GM21576 (cell line): Measurements from ENCODE around the gene SSTR1.

Experiments used
- ATAC-seq: cut with Tn5 transposase; IDR thresholded peaks from one replicate; pipeline ENCODE4 v1.9.1; 2021; ENCODE audit warnings: mild to moderate bottlenecking, moderate library complexity; ENCODE audit not compliant: unreplicated experiment

Gene SSTR1

DNA sequence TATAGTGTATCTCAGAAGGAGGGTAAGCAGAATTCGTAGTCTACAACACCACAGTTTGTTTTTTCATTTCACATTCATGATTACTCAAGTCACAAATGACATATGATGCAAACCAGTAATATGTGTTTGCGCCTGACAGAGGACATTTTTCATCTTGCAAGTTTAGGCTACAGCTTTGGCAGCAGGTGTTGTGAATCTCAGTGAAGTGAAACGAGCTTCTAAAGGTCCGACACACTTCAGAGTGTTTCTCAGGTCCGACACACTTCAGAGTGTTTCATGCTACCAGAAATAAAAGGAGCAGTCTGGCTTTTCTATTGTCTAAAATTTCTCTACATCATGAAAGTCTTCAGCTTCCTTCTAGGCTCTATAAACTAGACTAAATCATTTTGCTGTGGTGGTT lies 25.5 kb downstream of the SSTR1 start:
- no peak for ATAC-seq

DNA sequence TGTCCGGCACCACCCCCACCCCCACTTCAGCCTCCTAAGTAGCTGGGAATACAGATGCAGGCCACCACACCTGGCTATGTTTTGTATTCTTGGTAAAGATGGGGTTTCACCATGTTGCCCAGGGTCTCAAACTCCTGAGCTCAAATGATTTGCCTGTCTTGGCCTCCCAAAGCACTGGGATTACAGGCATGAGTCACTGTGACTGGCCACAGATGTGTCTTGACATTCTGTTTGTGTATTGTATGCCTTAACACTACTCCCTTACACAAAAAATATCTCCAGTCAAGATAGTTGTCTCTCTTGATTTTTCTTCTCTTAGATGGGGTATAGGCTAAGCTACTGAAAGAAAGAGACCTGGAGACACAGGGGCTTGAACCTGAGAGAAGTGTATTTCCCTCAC lies 30.6 kb downstream of the SSTR1 start:
- ATAC-seq: no peak

DNA sequence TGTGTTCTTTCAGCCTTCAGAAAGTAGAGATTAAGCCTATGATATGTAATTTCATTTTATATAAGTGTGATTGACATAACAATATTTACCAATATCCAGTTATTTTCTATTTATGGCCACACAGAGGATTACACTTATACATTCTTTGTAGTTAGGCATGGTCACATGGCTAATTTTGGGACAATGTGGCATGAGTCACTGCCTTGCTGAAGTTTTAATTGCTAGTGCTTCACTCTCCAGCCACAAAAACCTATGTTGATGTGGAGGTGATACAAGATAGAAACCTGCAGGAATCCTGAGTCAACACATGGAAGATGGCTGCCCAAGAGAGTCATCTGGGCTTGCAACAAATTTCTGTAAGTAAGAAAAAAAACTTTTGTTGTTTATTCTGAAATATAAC lies 31.2 kb downstream of the SSTR1 start:
- no peak for ATAC-seq

DNA sequence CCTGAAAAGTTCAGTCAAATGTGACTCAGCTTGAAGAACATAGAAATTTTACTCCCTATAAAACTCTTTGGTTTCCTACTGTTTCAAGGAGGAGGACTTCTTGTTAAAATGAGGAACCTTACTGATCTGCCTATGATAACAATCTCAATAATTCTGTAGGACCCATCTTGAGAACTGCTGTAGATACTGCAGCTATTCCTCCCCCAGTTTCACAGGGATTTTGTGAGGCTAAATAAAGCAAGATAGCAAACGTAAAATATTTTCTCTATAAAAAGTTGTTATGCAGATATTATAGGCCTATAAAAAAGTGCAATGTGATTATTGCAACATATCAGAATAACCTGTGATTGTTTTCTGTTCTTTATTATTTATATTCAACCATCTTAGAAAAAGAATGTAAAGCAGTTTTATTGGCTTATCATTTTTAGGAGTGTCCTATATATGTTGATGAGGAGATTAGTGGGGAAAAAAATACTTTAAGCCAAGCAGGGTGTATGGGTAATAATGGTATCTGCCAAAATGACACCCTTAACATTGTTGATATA lies 36.1 kb downstream of the SSTR1 start:
- ATAC-seq: no peak

DNA sequence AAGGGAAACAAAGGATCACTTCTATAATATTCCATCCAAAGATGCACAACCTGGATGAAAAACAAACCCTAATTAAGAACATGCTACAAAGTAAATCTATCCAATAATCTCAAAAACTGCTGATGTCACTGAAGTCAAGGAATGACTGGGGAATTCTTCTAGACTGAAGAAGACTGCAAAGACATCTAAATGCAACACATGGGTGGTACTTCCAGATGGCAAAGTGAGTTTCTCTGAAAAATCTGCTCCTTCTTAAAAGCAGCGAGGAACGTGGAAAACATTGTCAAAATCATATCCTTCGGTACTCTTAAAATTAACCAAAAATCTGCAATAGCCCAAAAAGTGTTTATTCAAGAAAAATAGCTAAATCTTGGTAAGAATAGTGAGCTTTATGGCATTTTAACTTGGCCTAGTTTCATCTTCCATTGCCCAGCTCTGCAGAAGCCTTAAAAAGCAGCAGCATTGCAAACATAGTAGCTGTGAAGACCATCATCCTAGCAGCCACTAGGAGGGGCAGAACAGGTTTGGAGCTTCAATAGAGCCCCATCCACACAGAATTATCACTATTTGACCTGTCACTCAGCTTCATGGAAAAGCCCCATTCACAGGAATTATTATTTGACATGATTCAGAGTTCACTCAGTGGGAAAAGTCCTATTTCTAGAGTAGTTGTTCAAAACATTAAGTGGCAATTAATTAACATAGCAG lies 40.8 kb downstream of the SSTR1 start:
- ATAC-seq: no peak

DNA sequence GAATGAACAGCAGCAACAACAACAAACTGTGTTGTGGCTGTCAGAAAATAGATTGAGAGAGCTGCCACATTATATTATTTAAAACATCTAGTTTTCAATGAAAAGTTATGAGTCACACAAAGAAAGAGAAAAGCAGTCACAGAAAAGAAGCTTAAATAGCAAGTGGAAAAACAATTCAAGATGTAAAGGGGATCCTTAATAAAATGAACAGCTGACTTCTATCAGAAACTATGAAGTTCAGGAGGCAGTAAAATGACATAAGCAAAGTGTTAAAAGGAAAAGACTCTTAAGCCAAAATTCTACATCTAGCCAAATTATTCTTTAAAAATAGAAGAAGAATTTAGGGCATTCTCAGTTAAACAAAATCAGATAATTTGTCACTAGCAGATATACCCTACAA lies 42.6 kb downstream of the SSTR1 start:
- no peak for ATAC-seq

DNA sequence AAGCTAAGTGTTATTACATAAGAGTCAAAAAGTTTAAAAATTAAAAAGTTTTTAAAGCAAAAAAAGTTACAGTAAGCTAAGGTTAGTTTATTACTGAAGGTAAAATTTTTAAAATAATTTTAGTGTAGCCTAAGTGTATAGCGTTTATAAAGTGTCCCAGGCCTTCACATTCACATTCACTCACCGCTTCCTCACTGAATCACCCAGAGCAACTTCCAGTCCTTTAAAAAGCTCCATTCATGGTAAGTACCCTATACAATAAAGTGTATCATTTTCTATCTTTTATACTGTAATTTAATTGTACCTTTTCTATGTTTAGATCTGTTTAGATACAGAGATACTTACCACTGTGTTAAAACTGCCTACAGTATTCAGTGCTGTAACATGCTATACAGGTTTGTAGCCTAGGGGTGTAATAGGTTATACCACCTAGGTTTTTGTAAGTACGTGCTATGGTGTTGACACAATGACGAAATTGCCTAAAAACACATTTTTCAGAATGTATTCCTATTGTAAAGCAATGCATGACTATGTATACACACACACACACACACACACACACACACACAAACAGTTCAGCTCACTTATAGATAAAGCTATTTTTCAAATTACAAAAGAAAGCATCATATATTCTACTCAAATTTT lies 44.5 kb downstream of the SSTR1 start:
- no peak for ATAC-seq

DNA sequence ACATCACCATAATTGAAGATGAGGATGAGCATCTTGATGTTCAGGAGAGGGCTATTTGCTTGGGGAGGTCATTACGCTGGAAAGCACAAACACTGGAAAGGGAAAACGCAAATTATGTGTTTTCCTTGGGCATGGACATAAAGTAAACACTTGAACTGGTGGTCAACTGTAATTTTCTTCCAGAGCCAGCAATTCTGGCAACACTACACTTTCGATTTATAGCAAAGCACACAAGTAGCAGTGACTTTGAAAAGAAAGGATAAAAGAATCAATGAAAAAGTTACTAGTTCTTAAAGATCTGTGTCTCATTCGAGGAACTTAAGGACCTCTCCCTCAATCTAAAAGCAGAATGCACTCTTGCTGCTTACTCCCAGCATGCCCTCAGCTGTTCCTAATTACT lies 46.0 kb downstream of the SSTR1 start:
- ATAC-seq: no peak

DNA sequence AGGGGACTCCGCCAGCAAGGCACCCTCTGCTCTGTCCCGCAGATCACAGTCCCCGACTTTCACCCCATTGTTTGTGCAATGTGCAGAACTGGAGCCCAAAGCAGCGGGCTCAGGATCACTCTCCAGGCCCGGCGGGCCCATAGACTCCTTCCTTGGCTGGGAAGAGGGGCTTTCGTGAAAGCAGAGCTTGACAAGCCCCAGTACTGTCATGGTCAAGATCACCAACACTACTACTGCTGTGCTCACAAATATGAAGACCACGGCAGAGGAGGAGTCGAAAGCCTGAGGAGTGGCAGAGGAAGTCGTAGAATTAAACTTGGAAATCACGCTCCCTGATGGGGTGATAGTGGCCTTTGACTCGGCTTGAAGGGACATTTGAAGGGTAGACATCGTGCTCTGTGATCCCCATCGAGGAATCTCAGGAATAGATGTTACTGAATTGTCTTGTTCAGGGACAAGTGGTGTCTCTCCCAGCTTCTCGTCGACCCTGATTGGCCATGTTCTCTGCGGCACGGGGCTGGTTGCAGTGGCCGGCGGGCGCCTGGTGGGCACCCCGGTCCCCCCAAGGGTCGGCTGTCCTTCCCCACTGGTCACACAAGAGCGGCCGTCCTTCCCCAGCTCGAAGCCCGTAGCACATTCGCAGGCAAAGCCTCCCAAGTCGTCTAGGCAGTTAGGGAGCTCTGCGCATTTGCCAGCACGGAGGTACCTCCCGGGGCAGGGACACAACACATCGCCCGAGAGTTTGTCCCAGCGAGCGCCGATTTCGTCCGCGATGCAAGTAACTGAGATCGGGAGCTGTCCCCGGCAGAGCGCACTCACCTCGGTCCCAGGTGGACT lies 47.1 kb downstream of the SSTR1 start:
- ATAC-seq: no peak

DNA sequence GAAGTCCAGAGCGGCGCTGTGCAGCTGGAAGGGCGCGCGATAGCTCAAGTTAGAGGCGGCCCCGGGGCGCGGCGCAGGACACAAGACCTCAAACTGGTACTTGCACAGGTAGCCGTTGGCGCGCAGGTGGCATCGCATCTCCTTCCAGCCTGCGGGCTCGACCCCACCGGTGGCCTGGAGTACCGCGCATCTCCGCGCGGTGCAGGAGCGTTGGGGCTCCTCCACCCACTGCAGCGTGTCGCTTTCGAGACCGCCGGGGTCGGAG lies 47.6 kb downstream of the SSTR1 start:
- no peak for ATAC-seq

DNA sequence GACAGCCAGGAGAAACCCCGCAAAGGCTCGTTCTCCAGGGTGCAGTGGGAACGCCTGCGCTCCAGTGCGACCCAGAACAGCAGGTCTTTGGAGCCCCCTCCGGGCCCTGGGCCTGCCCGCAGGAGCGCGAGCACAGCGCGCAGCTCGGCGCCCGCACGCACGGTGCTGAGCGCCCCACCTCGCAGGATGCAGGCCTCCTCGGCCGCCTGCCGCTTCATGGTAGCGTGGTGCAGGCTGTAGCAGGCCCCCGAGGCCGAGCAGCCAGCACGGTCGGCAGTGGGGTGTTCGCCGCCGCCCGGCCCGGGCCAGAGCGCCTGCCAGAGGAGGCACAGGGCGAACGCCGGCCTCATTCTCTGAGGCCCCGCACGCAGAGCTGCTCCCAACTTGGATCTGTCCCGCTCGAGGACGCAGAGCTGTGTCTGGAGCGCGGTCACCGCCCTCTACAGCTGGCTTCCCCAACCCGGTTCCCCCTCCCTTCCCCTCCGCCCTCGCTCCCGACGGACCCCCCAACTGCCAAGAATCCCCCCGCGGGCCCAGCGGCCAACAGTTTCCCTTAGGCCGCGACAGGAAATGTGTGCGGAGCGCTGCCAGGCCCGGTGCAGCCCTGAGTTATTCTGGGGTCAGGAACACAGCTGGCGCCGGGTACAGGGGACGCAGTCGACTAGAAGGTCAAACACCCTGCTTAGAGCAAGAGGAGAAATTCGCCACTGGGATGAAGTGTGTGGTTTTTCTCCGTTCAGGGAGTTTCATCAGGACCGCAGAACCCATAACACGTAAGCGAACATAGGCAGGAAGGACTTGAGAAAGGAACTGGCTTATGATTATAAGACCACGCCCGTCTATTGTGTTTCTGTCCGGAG lies 48.2 kb downstream of the SSTR1 start, which contains the start of gene CLEC14A:
Gene CLEC14A (minus strand): TSS at position 421 of the 860 bp plus-strand sequence. CDS start 71 bp downstream, at position 350.
- no peak for ATAC-seq

DNA sequence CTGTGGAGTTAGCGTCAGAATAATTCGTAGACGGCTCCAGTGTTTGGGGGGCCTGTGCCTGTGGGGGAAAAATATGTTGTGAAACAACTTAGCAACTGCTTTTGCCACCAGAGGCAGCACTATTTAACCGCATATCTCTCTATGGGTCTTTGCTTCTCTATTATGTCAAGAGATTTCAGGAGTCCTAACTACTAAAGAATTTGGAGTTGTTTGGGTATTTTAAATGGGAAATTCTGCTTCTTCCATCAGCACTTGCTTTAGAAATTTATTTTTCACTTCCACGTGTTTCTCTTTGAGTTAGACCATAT lies 48.8 kb downstream of the SSTR1 start:
- no peak for ATAC-seq

DNA sequence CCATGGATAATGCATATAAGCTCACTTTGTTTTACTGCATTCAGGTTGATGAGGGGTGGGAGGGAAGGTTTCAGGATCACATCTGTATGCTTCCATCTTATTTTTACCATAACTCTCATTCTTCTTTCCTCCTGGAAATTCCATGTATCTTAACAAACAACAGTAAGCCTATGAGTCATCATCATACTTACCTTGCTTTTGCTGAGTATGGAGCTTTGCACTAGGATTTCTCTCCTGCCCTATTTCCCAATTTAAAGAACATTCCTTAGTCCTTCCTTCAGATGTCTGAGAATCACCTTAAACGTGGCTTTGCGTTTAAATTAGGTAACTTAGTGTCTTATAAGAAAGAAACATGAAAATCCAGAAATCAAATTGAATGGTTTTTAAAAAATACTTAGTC lies 49.8 kb downstream of the SSTR1 start:
- ATAC-seq: no peak

DNA sequence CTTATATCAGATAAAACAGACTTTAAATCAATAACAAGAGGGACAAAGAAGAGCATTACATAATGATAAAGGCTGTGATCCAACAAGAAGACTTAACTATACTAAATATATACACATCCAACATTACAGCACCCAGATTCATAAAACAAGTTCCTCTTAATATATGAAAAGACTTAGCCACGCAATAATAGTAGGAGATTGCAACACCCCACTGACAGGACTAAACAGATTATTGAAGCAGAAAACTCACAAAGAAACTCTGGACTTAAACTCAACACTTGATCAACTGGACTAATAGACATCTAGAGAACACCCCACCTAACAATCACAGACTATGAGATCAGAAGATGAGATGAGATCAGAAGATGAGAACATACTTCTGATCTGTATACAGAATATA lies 53.9 kb downstream of the SSTR1 start:
- no peak for ATAC-seq
